GM12878 (cell line): Measurements from ENCODE around the gene SAP30L.

Experiments used
- ATF7 ChIP-seq: fragments of 450-650 bp; IDR thresholded peaks from 2 replicates; pipeline ENCODE4 v1.6.1; 2016; ENCODE audit warnings: low read depth, mild to moderate bottlenecking
- CHD2 ChIP-seq: IDR thresholded peaks from 2 replicates; pipeline ENCODE4 v1.6.1; 2011; ENCODE audit warnings: low read depth, low read length, improper control_type of control experiment, borderline replicate concordance
- DPF2 ChIP-seq: fragments of 450-650 bp; IDR thresholded peaks from 2 replicates; pipeline ENCODE4 v1.6.1; 2017; ENCODE audit warnings: mild to moderate bottlenecking
- EZH2 ChIP-seq: IDR thresholded peaks from 2 replicates; pipeline ENCODE4 v1.6.1; 2012; ENCODE audit warnings: low read depth, mild to moderate bottlenecking, control low read depth, inconsistent platforms, low read length, borderline replicate concordance; ENCODE audit not compliant: control insufficient read depth
- MXI1 ChIP-seq: fragments of 150-350 bp; IDR thresholded peaks from 2 replicates; pipeline ENCODE4 v1.6.1; 2011; ENCODE audit warnings: low read depth, mild to moderate bottlenecking, inconsistent platforms, low read length, improper control_type of control experiment
- POLR2A ChIP-seq: IDR thresholded peaks from 2 replicates; pipeline ENCODE4 v1.6.1; 2011; ENCODE audit warnings: low read depth, mild to moderate bottlenecking, low read length
- SPI1 ChIP-seq: IDR thresholded peaks from 2 replicates; pipeline ENCODE4 v1.6.1; 2011; ENCODE audit warnings: low read depth, mild to moderate bottlenecking, low read length, moderate library complexity, borderline replicate concordance; ENCODE audit not compliant: insufficient read depth
- SRF ChIP-seq, 2 experiments: IDR thresholded peaks; 2 replicates each; pipeline ENCODE4 v1.6.1; 2011; ENCODE audit warnings: low read depth in 2 of 2, low read length in 2 of 2, mild to moderate bottlenecking in 1 of 2, moderate library complexity in 1 of 2
- YY1 ChIP-seq: IDR thresholded peaks from 2 replicates; pipeline ENCODE4 v1.6.1; 2011; ENCODE audit warnings: low read depth, mild to moderate bottlenecking, low read length
- TF ChIP-seq, protein P1 (sequence below), 3 experiments: IDR thresholded peaks in 2 of 3; conservative IDR thresholded peaks in 1 of 3; 2 replicates each; pipeline ENCODE4 v1.5.1; 2011; ENCODE audit warnings: low read depth in 3 of 3, low read length in 3 of 3, mild to moderate bottlenecking in 3 of 3, control low read depth in 2 of 3, moderate library complexity in 2 of 3, inconsistent platforms in 1 of 3, mixed read lengths in 1 of 3; ENCODE audit not compliant: control insufficient read depth in 2 of 3, insufficient read depth in 1 of 3; ENCODE audit errors: extremely low read depth in 1 of 3
- TF ChIP-seq, protein P2 (sequence below): IDR thresholded peaks from 2 replicates; pipeline ENCODE4 v1.6.1; 2012; ENCODE audit warnings: low read length, inconsistent platforms
- TF ChIP-seq, protein P3 (sequence below): IDR thresholded peaks from 2 replicates; pipeline ENCODE4 v1.6.1; 2012; ENCODE audit warnings: improper control_type of control experiment, low read depth, low read length; ENCODE audit not compliant: insufficient replicate concordance

DNA sequence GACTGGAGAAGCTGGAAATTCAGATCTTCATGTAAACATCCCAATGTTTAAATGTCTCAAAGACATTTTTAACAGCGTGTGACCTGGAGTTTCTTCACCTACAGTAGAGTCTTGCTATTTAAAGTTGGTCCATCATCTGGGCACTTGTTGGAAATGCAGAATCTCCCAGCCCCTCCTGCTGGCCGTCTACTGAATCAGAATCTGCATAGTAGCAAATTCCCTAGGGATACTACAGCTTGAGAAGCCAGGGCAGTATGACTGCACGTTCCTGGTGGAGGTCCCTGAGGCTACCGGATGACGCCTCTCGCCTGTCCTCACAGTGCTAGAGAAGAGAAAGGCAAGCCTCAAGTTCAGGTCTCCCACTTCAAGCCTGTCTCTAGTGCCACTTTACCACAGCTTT, 15.7 kb downstream of the SAP30L start:
- TF ChIP-seq SPI1 (no peak), YY1 (no peak), POLR2A (no peak), CHD2 (no peak), SRF (IDR thresholded peaks at IDR 0.05; ENCODE audit: low read depth in 2 of 2, low read length in 2 of 2) (no peak), ATF7 (no peak), DPF2 (no peak), EZH2 (no peak), MXI1 (no peak)
- TF ChIP-seq, protein P1, sequence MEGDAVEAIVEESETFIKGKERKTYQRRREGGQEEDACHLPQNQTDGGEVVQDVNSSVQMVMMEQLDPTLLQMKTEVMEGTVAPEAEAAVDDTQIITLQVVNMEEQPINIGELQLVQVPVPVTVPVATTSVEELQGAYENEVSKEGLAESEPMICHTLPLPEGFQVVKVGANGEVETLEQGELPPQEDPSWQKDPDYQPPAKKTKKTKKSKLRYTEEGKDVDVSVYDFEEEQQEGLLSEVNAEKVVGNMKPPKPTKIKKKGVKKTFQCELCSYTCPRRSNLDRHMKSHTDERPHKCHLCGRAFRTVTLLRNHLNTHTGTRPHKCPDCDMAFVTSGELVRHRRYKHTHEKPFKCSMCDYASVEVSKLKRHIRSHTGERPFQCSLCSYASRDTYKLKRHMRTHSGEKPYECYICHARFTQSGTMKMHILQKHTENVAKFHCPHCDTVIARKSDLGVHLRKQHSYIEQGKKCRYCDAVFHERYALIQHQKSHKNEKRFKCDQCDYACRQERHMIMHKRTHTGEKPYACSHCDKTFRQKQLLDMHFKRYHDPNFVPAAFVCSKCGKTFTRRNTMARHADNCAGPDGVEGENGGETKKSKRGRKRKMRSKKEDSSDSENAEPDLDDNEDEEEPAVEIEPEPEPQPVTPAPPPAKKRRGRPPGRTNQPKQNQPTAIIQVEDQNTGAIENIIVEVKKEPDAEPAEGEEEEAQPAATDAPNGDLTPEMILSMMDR (IDR thresholded peaks at IDR 0.05 in 2 of 3, conservative IDR thresholded peaks at IDR 0.05 in 1 of 3; ENCODE audit: control insufficient read depth in 2 of 3, extremely low read depth in 1 of 3, insufficient read depth in 1 of 3, low read depth in 3 of 3, low read length in 3 of 3), result 0 out of 6 replicates have a peak, but pooled peaks of 1 of the 3 experiments have one; percentile 4
- TF ChIP-seq, protein P2, sequence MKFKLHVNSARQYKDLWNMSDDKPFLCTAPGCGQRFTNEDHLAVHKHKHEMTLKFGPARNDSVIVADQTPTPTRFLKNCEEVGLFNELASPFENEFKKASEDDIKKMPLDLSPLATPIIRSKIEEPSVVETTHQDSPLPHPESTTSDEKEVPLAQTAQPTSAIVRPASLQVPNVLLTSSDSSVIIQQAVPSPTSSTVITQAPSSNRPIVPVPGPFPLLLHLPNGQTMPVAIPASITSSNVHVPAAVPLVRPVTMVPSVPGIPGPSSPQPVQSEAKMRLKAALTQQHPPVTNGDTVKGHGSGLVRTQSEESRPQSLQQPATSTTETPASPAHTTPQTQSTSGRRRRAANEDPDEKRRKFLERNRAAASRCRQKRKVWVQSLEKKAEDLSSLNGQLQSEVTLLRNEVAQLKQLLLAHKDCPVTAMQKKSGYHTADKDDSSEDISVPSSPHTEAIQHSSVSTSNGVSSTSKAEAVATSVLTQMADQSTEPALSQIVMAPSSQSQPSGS, result no peak
- TF ChIP-seq, protein P3, sequence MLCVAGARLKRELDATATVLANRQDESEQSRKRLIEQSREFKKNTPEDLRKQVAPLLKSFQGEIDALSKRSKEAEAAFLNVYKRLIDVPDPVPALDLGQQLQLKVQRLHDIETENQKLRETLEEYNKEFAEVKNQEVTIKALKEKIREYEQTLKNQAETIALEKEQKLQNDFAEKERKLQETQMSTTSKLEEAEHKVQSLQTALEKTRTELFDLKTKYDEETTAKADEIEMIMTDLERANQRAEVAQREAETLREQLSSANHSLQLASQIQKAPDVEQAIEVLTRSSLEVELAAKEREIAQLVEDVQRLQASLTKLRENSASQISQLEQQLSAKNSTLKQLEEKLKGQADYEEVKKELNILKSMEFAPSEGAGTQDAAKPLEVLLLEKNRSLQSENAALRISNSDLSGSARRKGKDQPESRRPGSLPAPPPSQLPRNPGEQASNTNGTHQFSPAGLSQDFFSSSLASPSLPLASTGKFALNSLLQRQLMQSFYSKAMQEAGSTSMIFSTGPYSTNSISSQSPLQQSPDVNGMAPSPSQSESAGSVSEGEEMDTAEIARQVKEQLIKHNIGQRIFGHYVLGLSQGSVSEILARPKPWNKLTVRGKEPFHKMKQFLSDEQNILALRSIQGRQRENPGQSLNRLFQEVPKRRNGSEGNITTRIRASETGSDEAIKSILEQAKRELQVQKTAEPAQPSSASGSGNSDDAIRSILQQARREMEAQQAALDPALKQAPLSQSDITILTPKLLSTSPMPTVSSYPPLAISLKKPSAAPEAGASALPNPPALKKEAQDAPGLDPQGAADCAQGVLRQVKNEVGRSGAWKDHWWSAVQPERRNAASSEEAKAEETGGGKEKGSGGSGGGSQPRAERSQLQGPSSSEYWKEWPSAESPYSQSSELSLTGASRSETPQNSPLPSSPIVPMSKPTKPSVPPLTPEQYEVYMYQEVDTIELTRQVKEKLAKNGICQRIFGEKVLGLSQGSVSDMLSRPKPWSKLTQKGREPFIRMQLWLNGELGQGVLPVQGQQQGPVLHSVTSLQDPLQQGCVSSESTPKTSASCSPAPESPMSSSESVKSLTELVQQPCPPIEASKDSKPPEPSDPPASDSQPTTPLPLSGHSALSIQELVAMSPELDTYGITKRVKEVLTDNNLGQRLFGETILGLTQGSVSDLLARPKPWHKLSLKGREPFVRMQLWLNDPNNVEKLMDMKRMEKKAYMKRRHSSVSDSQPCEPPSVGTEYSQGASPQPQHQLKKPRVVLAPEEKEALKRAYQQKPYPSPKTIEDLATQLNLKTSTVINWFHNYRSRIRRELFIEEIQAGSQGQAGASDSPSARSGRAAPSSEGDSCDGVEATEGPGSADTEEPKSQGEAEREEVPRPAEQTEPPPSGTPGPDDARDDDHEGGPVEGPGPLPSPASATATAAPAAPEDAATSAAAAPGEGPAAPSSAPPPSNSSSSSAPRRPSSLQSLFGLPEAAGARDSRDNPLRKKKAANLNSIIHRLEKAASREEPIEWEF, result no peak
